Endothelial cell of umbilical vein (primary cell): ENCODE measurements around the gene TMEFF1.

ENCODE experiments used
- CTCF ChIP-seq, 2 donors: IDR thresholded peaks; 1 replicate in 1 of 2; 2 replicates in 1 of 2; pipeline ENCODE4 v1.5.1; 2011; ENCODE audit warnings: low read length in 2 of 2, mild to moderate bottlenecking in 2 of 2, moderate library complexity in 2 of 2, control low read depth in 1 of 2, inconsistent platforms in 1 of 2, low read depth in 1 of 2; ENCODE audit not compliant: insufficient read depth in 1 of 2; ENCODE audit errors: extremely low read depth in 1 of 2
- EZH2 ChIP-seq: IDR thresholded peaks from 2 replicates; pipeline ENCODE4 v1.6.1; 2012; ENCODE audit warnings: borderline replicate concordance, low read depth, mild to moderate bottlenecking, moderate library complexity, low read length, inconsistent platforms; ENCODE audit not compliant: severe bottlenecking
- JUN ChIP-seq: IDR thresholded peaks from 2 replicates; pipeline ENCODE4 v1.6.1; 2011; ENCODE audit warnings: borderline replicate concordance, low read depth; ENCODE audit not compliant: insufficient read length, insufficient read depth
- POLR2A ChIP-seq: IDR thresholded peaks from 2 replicates; pipeline ENCODE4 v1.6.1; 2012; ENCODE audit warnings: low read depth, mild to moderate bottlenecking, control low read depth, low read length
- POLR2AphosphoS5 ChIP-seq: IDR thresholded peaks from 2 replicates; pipeline ENCODE4 v1.6.1; 2012; ENCODE audit warnings: low read depth, mild to moderate bottlenecking, control low read depth, low read length, moderate library complexity; ENCODE audit not compliant: insufficient read depth

GRCh38 chr9:100619665-100620064 lies 146.7 kb downstream of the TMEFF1 start:
- TF ChIP-seq POLR2AphosphoS5 (no peak), CTCF (IDR thresholded peaks at IDR 0.05; ENCODE audit: extremely low read depth in 1 of 2, insufficient read depth in 1 of 2, low read depth in 1 of 2, low read length in 2 of 2) (no peak), POLR2A (no peak), JUN (no peak), EZH2 (no peak)
